ENCODE data around the gene MB21D2.

MB21D2 gene

DNA sequence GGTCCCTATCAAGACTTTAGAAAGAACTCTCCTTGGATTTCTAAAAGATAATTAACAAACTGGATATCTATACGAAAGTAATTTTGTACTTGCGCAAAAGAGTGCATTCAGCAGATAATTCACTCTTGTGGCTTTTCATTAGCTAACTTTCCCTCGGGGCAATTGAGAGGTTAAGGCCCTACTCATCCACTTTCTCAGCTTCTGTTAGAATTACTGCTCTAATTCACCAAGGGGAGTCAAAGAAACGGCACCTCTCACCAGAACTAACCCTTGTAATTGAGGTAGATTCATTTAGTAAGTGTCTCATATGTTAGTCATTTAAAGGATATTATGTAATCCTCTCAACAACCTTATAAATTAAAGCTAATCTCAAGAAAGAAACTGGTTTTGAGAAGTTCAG is 22.5 kb upstream of the MB21D2 start:
- H3K4me3 ChIP-seq, result no peak overlapping the region
- TF ChIP-seq Cebpa-rat (IDR thresholded peaks at IDR 0.05), result no peak

DNA sequence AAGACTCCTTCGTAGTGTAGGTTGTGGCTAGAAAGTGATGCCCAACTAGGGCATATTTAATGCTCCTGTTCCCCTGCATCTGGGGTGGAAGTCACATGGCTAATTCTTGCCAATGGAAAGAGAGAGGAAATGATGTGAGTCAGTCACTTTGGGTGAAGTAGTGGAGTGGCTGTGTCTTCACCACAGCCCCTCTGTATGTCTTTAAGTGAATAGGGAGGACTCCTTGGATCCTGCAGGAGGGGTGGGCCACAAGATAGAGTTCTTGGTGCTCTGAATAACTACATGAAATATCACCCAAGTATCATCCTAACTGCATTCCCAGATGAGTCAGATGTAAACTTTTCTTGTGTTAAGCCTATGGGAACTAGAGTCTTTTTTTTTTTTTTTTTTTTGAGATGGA is 17.8 kb upstream of the MB21D2 start:
- H3K4me2 ChIP-seq, result no peak overlapping the region
- H3K4me3 ChIP-seq, result no peak overlapping the region
- peaks cover under 1% of the 10 kb centered on the region for H3K4me1 ChIP-seq
- H4K20me1 ChIP-seq, result no peaks in the 10 kb centered on the region
- no peaks in the 10 kb centered on the region for H3K9me3 ChIP-seq
- no peak overlapping the region for H3K9ac ChIP-seq
- H3K27me3 ChIP-seq, result no peaks in the 10 kb centered on the region
- no peak for TF ChIP-seq Cebpa-rat (IDR thresholded peaks at IDR 0.05)
- no peak overlapping the region for H3K27ac ChIP-seq
- H3K36me3 ChIP-seq, result no peaks in the 10 kb centered on the region

More for the DNA sequence above, 22.5 kb upstream of the MB21D2 start:
- no peak overlapping the region for H3K9ac ChIP-seq
- H4K20me1 ChIP-seq, result no peaks in the 10 kb centered on the region
- H3K9me3 ChIP-seq, result no peaks in the 10 kb centered on the region
- no peak overlapping the region for H3K27ac ChIP-seq
- H3K4me2 ChIP-seq, result no peak overlapping the region
- H3K36me3 ChIP-seq, result no peaks in the 10 kb centered on the region
- H3K27me3 ChIP-seq, result no peaks in the 10 kb centered on the region
- H3K4me1 ChIP-seq, result no peaks in the 10 kb centered on the region

DNA sequence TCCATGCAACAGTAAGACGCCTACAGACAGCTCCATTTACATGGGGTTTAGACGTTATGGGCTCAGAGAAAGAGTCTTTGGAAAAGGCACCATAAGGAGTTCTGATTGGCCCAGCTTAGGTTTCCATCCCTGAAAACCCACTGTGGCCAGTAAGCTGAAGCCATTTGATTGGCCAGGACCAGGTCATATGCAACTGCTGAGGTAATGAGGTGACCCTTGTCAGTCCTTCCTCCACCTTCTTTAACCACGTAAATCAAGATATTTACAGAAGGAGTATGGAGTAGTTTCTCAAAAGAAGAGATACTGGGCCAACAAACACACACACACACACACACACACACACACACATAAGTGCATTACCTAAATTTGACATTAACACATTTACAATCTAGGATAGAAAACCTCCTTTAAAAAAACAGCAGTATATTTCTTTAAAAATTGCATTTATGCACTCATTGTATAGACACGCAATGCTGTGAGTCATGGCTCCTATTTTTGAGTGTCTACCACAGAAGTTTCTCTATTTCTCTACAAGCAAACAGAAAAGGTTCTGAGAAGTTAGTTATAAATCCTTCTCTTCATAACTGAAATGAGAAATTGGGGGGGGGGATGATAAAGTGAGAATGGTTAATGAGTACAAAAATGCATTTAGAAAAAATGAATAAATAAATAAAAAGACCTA is 16.3 kb upstream of the MB21D2 start:
- Histone ChIP-seq H3K9ac (no peak overlapping the region), H3K4me3 (no peak overlapping the region), H3K4me2 (no peak overlapping the region), H3K27ac (no peak overlapping the region), H3K36me3 (no peaks in the 10 kb centered on the region), H4K20me1 (no peaks in the 10 kb centered on the region), H3K9me3 (no peaks in the 10 kb centered on the region), H3K4me1 (peaks cover 5% of the 10 kb centered on the region), H3K27me3 (no peaks in the 10 kb centered on the region)
- TF ChIP-seq Cebpa-rat (IDR thresholded peaks at IDR 0.05), result no peak

DNA sequence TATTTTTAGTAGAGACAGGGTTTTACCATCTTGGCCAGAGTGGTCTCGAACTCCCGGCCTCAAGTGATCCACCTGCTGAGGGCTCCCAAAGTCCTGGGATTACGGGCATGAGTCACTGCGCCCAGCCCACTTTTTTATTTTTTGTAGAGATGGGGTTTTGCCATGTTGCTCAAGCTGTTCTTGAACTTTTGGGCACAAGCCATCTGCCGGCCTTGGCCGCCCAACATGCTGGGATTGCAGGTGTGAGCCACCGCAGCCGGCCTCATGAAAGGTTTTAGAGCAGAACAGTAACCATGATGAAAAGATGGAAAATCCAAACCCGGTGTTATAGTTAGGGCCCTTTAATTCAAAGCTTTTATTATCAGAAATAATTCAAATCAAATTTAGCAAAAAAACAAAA is 15.6 kb upstream of the MB21D2 start:
- no peak for TF ChIP-seq Cebpa-rat (IDR thresholded peaks at IDR 0.05)
- H3K27ac ChIP-seq, result no peak overlapping the region
- no peaks in the 10 kb centered on the region for H3K36me3 ChIP-seq
- no peaks in the 10 kb centered on the region for H3K27me3 ChIP-seq
- H3K4me2 ChIP-seq, result no peak overlapping the region
- no peaks in the 10 kb centered on the region for H3K9me3 ChIP-seq
- no peak overlapping the region for H3K9ac ChIP-seq
- no peaks in the 10 kb centered on the region for H4K20me1 ChIP-seq
- H3K4me1 ChIP-seq, result peaks cover 5% of the 10 kb centered on the region
- H3K4me3 ChIP-seq, result no peak overlapping the region

DNA sequence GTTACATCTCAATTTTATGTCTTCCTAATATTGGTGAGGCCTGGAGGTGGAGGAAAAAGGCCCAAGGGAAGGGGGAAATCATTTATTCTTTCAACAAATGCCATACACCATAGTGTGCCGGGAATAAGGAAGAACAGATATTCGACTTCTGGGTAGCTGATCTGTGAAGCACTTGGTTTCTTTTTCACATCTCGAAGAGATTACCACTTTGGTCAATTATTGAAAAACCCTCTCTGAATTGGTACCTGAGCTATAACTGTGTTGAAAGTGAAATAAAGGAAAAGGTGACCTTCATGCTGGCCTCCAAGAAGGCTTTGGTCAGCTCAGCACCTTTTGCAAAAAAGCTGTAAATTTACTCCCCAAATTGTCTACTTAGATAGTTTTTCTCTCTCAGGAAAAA is 14.2 kb upstream of the MB21D2 start:
- Histone ChIP-seq H3K27me3 (no peaks in the 10 kb centered on the region), H4K20me1 (no peaks in the 10 kb centered on the region), H3K4me2 (no peak overlapping the region), H3K4me1 (peaks cover 5% of the 10 kb centered on the region), H3K4me3 (no peak overlapping the region), H3K27ac (no peak overlapping the region), H3K9me3 (no peaks in the 10 kb centered on the region), H3K9ac (no peak overlapping the region), H3K36me3 (no peaks in the 10 kb centered on the region)
- no peak for TF ChIP-seq Cebpa-rat (IDR thresholded peaks at IDR 0.05)

DNA sequence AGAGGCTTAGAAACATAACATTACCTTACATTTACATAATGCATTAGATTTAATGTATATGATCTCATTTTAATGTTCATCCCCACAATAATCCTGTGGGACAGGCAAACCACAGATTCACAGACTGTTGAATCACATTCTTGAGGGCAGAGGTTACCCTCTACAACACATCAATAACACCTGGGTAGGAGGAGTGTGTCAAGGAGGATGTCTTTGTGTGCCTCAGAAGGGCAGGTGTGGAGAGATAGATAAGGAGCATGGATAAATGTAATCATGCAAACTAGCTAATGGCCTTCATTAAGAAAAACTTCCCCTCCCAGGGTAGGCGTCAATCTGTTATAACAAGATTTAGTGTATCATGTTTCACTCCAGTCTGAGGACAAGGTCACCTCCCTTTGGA is 12.9 kb upstream of the MB21D2 start:
- no peak for TF ChIP-seq Cebpa-rat (IDR thresholded peaks at IDR 0.05)

DNA sequence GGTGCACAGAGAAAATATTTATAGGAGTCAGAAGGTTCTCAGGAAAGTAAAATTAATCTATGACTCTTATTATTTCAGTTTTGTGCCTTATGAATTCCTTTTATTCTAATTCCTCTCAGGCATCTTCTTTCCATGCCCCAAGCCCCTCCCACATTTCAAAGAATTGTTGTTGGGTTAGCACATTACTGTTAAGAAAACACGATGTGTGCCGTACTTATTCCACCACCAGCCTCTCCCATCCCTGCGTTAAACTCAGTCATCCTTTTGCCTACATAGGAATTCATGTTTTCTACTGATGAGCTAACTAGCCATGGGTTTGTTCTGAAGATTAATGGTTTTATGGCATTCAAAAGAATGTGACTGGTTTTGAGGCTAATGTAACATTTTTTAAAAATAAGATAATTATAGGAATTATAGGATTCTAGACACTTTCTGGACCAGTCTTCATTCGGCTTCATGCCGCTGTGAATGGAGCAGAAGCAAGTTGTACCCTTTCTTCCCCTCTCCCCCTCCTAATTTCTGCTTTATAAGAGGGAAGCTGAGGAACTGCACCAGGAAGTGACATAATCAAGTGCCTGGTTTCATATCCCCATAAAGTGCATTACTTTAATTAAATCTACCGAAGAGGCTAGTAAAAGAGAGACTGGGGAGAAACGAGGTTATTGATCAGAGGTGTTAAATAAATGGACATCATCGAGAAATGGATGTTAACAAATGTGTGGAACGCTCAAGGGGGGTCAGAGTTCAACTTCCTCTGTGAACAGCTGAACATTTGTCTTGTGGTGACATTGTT is 12.3 kb upstream of the MB21D2 start:
- no peak overlapping the region for H3K27ac ChIP-seq
- H3K4me1 ChIP-seq, result peaks cover 5% of the 10 kb centered on the region
- peak overlapping the region; percentile 24; the same call in 1 of the 2 replicates for H3K4me2 ChIP-seq
- H3K27me3 ChIP-seq, result no peaks in the 10 kb centered on the region
- no peaks in the 10 kb centered on the region for H3K36me3 ChIP-seq
- no peaks in the 10 kb centered on the region for H4K20me1 ChIP-seq
- no peak for TF ChIP-seq Cebpa-rat (IDR thresholded peaks at IDR 0.05)
- H3K9me3 ChIP-seq, result no peaks in the 10 kb centered on the region
- no peak overlapping the region for H3K4me3 ChIP-seq
- no peak overlapping the region for H3K9ac ChIP-seq

More for the DNA sequence above, 12.9 kb upstream of the MB21D2 start:
- Histone ChIP-seq H3K27ac (no peak overlapping the region), H3K9ac (no peak overlapping the region), H3K36me3 (no peaks in the 10 kb centered on the region), H3K9me3 (no peaks in the 10 kb centered on the region), H4K20me1 (no peaks in the 10 kb centered on the region), H3K27me3 (no peaks in the 10 kb centered on the region), H3K4me2 (peak overlapping the region; percentile 24; the same call in 1 of the 2 replicates), H3K4me1 (peaks cover 5% of the 10 kb centered on the region), H3K4me3 (no peak overlapping the region)

DNA sequence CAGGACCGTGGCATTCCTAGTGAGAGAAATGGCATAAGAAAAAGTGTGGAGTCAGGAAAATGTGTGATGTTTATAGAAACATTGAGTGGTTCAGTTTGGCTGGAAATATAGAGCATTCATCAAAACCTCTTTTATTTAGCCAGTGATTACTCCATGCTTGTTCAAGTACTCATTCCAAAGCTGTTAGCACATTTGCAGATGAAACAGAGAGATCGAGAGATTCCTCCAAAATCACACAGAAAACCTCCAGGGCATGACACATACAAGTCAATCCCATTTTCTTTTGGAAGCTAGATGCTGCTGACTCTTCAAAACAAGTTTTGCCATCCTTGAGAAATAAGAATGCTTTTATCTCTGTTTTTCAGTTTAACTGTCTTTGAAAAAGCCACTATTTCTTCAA is 11.5 kb upstream of the MB21D2 start:
- no peak for TF ChIP-seq Cebpa-rat (IDR thresholded peaks at IDR 0.05)
- H3K4me3 ChIP-seq, result no peak overlapping the region
- H3K27ac ChIP-seq, result no peak overlapping the region
- no peaks in the 10 kb centered on the region for H3K9me3 ChIP-seq
- peaks cover 5% of the 10 kb centered on the region for H3K4me1 ChIP-seq
- no peaks in the 10 kb centered on the region for H3K27me3 ChIP-seq
- no peaks in the 10 kb centered on the region for H4K20me1 ChIP-seq
- no peaks in the 10 kb centered on the region for H3K36me3 ChIP-seq
- H3K4me2 ChIP-seq, result no peak overlapping the region
- no peak overlapping the region for H3K9ac ChIP-seq

DNA sequence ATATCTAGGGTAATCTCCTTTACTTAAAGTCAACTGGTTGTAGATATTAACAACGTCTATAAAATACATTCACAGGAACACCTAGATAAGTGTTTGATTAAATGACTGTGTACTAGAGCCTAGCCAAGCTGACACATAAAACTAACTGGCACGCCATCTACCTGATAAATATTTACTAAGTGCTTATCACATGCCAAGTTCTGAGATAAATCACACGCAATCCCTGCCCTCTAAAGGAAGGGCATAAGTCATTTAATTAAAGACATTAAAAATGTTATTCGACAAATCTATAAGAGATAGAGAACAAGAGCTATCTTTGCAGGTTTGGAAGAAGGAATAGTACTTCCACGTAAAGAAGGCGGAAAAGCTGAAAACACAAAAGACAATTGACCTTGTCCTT is 11.1 kb upstream of the MB21D2 start:
- no peaks in the 10 kb centered on the region for H3K36me3 ChIP-seq
- H3K27me3 ChIP-seq, result no peaks in the 10 kb centered on the region
- H3K27ac ChIP-seq, result no peak overlapping the region
- H3K9ac ChIP-seq, result no peak overlapping the region
- no peak for TF ChIP-seq Cebpa-rat (IDR thresholded peaks at IDR 0.05)
- no peaks in the 10 kb centered on the region for H4K20me1 ChIP-seq
- no peak overlapping the region for H3K4me2 ChIP-seq
- no peaks in the 10 kb centered on the region for H3K9me3 ChIP-seq
- peaks cover 5% of the 10 kb centered on the region for H3K4me1 ChIP-seq
- H3K4me3 ChIP-seq, result no peak overlapping the region

DNA sequence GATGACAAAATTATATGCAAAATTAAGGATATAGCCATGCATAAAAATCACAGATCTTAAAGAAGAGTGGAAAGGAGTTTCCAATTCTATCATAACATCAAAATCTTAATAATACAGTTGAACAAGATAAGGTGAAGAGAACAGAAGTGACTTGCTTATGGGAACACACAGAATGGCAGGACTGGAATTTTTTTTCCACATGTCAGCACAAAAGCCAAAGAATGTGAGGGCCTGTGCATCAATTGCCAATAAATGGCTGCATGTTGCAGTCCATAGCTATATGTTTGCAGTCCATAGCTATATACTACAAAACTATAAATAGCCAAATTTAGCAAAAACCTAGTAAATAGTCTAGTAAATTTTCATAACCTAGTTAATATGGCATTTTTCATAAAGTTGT is 10.4 kb upstream of the MB21D2 start:
- Histone ChIP-seq H3K36me3 (no peaks in the 10 kb centered on the region), H3K9ac (no peak overlapping the region), H3K4me3 (no peak overlapping the region), H4K20me1 (no peaks in the 10 kb centered on the region), H3K27ac (no peak overlapping the region), H3K4me1 (peaks cover 5% of the 10 kb centered on the region), H3K27me3 (no peaks in the 10 kb centered on the region), H3K9me3 (no peaks in the 10 kb centered on the region), H3K4me2 (no peak overlapping the region)
- TF ChIP-seq Cebpa-rat (IDR thresholded peaks at IDR 0.05), result no peak

Measured in BLaER1 (cell line).